GM18858 (cell line): ENCODE results near the gene GRK5.
"Not testable (repeated sequence)": the region's sequence is repeated elsewhere in the genome, so short reads cannot be mapped to it uniquely, and the experiment has no call there.

ENCODE experiments used
- ATAC-seq: cut with Tn5 transposase; IDR thresholded peaks from one replicate; pipeline ENCODE4 v1.9.1; 2021; ENCODE audit not compliant: unreplicated experiment

The GRK5 gene

GRCh38 chr10:119221201-119221600 lies 13.8 kb downstream of the GRK5 start:
- ATAC-seq: no peak

GRCh38 chr10:119221666-119222065 lies 14.3 kb downstream of the GRK5 start:
- no peak for ATAC-seq

GRCh38 chr10:119222537-119222936 lies 15.2 kb downstream of the GRK5 start:
- no peak for ATAC-seq

- no peak for ATAC-seq
Measured at GRCh38 chr10:119222966-119223386, 15.6 kb downstream of the GRK5 start.

- no peak for ATAC-seq
Measured at GRCh38 chr10:119225083-119225658, 17.8 kb downstream of the GRK5 start.

- no peak for ATAC-seq
Measured at GRCh38 chr10:119227825-119228224, 20.5 kb downstream of the GRK5 start.

- ATAC-seq: no peak
Measured at GRCh38 chr10:119231654-119232053, 24.3 kb downstream of the GRK5 start.

GRCh38 chr10:119232439-119232838 lies 25.1 kb downstream of the GRK5 start:
- not testable (repeated sequence) for ATAC-seq

GRCh38 chr10:119233123-119233820 lies 25.9 kb downstream of the GRK5 start:
- ATAC-seq: no peak

- no peak for ATAC-seq
Measured at GRCh38 chr10:119233821-119234220, 26.4 kb downstream of the GRK5 start.

- ATAC-seq: no peak
Measured at GRCh38 chr10:119235356-119235755, 28.0 kb downstream of the GRK5 start.

- no peak for ATAC-seq
Measured at GRCh38 chr10:119237722-119238436, 30.5 kb downstream of the GRK5 start.

GRCh38 chr10:119238577-119238976 lies 31.2 kb downstream of the GRK5 start:
- no peak for ATAC-seq

GRCh38 chr10:119239015-119239414 lies 31.6 kb downstream of the GRK5 start:
- ATAC-seq: not testable (repeated sequence)

- ATAC-seq: not testable (repeated sequence)
Measured at GRCh38 chr10:119239630-119240029, 32.3 kb downstream of the GRK5 start.

- no peak for ATAC-seq
Measured at GRCh38 chr10:119241066-119241465, 33.7 kb downstream of the GRK5 start.

- no peak for ATAC-seq
Measured at GRCh38 chr10:119242186-119242585, 34.8 kb downstream of the GRK5 start.

GRCh38 chr10:119243488-119243887 lies 36.1 kb downstream of the GRK5 start:
- no peak for ATAC-seq

- ATAC-seq: no peak
Measured at GRCh38 chr10:119243967-119244366, 36.6 kb downstream of the GRK5 start.

- ATAC-seq: no peak
Measured at GRCh38 chr10:119245272-119245671, 37.9 kb downstream of the GRK5 start.

GRCh38 chr10:119246862-119247549 lies 39.6 kb downstream of the GRK5 start:
- ATAC-seq: no peak

GRCh38 chr10:119247550-119247894 lies 40.2 kb downstream of the GRK5 start:
- no peak for ATAC-seq
